HG03460 (cell line): ENCODE data around the gene RDX.
"Not testable (repeated sequence)": the region's sequence is repeated elsewhere in the genome, so short reads cannot be mapped to it uniquely, and the experiment has no call there.

Source experiments
- ATAC-seq: cut with Tn5 transposase; IDR thresholded peaks from one replicate; pipeline ENCODE4 v1.9.1; 2021; ENCODE audit not compliant: unreplicated experiment

Gene RDX

DNA sequence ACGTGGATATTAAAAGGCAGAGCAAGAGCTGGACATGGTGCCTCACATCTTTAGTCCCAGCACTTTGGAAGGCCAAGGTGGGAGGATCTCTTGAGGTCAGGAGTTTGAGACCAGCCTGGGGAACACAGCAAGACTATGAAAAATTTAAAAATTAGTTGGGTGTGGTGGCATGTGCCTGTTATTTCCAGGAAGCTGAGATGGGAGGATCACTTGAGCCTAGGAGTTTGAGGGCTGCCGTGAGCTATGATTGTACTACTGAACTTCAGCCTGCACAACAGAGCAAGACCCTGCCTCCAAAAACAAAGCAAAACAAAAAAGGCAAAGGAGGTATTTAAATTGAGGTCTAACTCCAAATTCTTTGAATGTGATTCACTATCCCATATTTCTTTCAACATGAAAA, 23.5 kb downstream of the RDX start:
- ATAC-seq, result no peak

DNA sequence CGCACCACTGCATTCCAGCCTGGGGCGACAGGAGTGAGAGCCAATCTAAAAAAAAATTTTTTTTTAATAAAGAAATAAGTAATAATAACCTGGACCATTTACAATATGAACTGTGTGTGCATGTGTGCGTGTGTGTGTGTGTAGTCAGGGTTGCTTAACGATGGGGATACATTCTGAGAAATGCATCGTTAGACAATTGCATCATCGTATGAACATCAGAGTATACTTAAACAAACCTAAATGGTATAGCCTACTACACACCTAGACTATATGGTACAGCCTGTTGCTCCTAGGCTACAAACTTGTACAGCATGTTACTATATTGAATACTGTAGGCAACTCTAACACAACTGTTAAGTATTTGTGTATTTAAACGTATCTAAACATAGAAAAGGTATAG, 26.4 kb downstream of the RDX start:
- no peak for ATAC-seq

DNA sequence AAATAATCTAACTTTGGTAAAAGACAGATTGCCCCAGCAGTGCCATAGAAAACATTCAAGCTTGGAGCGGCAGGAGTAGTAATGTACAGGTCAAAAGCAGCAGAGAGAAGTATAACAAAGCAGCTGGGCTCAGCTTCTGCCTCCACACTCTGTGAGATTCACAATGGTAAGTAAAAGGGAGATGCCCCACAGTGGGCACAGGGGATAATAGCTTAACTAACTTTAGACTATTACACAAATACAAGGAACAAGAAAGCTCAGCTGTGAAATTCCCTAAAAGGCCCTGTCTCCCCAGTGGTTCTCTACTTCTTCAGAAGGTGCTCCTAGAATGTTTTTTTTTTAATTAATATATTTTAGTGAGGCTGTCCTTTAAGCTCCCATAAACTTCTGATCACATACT, 28.0 kb downstream of the RDX start:
- ATAC-seq, result no peak

DNA sequence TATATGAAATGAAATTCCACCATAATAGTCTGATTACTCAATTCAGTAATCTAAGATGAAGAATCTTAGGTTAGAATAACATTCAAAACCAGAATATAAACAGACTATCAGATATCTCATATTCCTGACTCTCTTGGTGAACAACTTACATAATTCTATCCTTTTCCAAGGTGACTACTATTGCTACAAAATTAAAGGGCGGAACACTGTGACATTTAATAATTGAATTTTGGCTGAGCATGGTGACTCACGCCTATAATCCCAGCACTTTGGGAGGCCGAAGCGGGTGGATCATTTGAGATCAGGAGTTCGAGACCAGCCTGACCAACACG, 34.4 kb downstream of the RDX start:
- no peak for ATAC-seq

DNA sequence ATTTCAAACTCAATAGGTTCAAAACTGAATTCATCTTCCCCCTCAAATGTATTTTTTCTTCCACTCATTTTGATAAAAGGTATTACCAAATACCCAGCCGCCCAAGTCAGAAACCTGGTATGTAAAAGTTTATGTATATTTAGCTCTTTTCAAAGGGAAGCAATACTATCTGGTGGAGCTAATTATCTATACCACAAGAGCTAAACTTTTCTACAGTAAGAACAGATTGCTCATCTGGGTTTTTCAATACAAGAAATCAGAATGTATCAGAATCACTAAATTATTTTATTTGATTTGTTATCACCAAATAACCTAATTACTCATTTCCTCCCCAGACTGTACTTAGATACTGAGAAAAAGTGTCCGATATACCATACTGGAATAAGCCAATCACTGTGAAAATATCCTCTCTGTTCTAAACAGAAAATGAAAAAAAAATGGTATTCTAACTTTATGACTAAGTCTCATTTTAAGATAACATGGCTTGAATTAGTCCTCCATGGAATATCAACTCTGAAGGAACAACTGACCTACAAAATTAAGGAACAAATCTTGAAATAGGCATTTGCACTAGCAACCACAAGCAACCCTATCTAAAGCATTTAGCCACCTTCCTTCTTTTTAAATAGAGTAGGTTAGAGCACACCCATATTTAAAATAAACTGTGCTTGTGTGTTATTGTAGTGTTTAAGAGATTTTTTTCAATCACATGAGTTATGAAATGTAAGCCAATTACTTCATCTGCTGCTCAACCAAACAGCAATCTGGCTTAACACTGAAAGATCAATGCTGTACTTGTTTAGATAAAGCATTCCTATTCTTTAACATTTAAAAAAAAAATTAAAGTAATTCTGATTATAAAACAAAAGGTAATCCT, 35.0 kb downstream of the RDX start:
- no peak for ATAC-seq

DNA sequence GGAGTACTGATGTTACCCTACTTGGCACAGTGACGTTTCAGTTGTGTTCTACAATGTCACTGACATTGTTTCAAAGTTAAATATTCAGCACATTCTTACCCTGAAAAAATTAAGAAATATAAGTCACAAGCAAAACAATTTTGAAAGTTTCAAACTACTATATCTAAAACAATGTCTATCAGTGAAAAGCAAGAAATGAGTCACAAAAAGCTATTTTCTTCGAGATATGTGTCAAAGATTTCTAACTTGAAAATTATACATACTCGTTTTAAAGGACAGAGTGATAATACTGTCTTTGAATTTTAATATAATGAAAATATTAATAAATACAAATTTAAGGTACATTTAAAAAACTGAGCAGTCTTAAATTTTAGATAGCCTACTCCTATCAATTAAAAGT, 42.9 kb downstream of the RDX start:
- ATAC-seq, result no peak

DNA sequence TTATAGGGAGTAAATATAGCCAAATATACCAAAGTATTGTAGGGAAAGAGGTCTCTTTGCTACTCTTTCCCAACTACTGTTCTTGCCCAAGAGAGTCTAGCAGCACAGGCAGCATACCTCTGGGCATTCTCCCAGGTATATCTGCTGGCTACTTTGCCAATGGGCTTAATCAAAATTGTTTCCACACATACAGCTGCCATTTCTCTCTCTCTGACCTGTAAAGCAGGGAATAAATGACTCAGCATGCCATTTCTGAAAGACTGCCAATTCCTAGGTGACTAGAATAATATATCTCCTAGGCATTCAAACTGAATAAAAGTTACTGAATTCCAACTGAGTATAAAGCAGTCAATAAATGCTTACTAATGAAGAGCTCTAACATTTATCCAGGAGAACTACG, 44.6 kb downstream of the RDX start:
- no peak for ATAC-seq

DNA sequence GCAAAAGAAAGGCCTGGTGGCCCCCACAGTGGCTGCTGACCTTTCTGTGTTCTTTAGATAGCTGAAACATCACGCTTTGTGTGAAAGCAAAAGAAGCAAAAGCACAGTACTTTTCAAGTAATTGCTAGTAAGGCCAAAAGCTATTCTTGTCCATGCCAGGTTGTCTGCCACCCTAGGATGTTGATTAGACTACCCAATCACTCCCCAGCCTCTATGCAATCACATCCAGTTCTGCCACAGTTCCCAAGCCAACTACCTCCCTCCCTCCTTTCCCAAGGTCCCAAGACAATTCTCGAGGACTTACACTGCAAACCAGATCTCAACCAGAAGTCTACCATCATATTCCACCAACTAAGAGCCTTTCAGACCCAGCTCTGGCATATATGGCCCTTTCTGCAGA, 46.2 kb downstream of the RDX start:
- ATAC-seq, result no peak

DNA sequence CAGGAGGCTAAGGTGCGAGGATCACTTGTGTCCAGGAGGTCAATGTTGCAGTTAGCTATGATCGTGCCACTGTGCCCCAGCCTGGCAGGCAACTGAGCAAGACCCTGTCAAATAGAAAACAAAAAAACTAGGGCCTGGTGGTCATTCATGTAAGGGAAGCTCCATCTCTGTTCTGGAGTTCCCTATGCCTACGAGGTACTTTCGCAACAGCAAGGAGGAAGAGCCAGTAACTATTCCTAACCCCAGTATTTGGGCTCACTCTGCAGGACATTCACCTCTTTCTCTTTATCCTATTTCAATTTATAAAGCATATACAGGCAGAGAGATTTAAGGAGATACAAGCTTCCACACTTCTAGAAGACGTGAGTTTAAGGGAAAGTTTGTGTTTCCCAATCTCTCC, 46.6 kb downstream of the RDX start:
- ATAC-seq, result no peak

DNA sequence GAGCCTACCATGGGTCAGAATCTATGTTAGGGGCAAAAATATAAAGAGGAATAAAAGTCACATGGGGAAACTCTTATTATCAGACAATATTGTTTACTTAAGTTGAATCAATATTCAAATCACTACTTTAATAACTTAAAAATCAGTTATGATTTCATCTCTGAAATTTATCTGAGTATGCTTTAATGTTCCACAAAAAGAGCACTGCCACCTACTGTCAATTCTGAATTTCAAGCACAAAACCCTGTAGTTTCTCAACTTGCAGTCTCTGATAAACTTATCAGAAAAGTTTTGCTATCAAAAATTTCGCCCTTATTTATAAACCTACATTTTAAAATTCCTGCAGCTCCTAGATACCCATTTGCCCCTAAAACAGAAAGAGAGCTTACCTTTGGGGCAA, 47.3 kb downstream of the RDX start:
- no peak for ATAC-seq

DNA sequence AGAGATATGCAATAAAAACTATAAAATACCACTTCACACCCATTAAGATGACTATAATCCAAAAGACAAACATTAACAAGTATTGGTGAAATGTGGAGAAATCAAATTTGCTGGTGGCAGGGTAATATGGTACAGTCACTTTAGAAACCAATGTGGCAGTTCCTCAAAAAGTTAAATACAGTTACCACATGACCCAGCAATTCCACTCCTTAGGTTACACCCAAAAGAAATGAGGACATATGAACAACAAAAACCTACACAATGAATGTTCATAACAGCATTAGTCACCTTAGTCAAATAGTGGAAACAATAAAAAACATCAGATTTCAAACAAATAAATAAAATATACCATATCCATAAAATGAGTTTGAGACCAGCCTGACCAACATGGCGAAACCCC, 52.6 kb downstream of the RDX start:
- no peak for ATAC-seq

DNA sequence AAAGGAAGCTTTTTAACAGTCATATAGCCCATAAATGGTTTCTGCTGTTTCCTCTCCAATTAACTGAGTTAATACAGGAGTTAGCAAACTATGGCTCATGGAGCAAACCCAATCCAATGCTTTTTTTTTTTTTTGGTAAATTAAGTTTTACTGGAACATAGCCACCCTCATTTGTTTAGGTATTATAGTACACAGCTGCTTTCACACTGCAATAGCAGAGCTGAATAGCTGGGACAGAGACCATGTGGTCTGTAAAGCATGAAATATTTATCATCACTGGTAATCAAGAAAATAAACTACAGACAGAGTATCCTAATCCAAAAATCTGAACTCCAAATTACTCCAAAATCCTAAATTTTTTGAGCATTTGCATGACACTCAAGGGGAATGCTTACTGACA, 53.7 kb downstream of the RDX start:
- no peak for ATAC-seq

DNA sequence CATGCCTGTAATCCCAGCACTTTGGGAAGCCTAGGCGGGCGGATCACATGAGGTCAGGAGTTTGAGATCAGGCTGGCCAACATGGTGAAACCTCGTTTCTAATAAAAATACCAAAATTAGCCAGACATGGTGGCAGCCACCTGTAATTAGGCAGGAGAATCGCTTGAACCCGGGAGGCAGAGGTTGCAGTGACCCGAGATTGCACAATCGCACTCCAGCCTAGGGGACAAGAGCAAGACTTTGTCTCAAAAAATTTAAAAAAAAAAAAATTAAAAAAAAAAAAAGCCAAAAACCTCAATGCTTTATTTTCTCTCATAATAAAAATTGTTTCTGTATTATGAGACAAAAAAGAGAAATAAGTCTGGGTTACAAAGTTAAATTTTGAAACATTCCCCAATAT, 54.2 kb downstream of the RDX start:
- ATAC-seq, result no peak

DNA sequence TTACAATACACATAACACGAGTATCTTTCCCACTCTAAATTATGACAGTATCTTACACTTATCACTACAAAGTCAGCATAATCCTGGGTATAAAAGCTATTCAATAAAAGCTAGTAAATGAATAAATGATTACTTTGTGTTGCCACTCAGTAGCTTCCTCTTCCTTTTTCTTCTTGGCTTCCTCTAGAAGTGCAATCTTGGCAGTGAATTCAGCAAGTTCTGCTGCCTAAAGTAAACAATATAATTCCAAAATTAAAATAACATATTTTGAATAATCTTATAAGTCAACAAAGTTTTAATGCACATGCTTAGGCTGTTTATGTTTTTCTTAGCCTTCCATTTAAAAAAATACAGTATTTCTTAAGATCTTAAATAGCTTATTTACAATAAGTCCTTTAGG, 60.4 kb downstream of the RDX start:
- no peak for ATAC-seq

DNA sequence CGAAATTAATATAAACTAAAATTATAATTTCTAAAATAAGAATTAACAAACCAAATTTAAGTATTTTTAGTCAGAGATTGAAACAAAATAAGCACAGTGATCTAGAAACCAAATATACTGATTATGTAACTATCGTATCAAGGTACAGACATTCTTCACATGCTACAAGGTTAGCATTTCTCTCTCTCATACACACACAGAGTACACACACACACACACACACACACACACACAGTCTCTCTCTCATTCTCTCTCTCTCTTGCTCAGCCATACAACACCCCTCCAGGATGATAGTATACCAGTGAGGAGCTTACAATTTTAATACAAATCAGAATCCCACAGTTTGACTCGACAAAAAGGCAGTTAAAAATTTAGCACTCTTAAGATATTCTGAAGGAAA, 66.0 kb downstream of the RDX start:
- ATAC-seq, result no peak

DNA sequence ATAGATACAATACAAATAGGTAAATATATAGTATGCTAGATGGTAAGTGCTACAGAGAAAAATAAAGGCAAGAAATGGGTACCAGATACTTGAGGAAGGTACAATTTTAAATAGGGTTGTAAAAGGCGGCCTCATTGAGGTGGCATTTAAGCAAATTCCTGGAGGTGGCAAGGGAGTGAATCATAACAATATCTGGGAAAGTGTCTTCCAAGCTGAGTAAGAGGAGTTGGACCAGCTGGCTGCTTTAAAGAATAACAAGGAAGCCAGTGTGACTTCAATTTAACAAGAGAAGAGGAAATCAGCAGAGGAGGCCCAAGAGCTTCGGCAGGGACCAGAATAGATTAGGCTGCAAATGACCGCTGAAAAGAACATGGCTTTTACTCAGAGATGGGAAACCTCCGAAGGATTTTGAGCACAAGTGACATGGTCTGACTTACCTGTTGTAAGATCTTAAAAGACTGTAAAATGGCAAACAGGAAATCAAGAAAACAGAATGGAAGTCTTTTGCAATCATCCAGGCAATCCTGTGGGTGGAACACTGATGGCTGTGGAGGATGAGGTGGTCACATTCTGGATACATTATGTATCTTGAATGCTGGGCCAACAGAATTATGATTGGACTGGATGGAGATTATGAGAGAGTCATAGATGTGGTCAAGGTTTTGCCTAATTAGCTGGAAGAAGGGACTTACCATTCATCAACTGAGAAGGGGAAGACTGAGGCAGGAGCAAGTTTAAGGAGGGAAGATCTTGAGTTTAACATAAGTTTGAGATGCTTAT, 77.2 kb downstream of the RDX start:
- ATAC-seq, result no peak

DNA sequence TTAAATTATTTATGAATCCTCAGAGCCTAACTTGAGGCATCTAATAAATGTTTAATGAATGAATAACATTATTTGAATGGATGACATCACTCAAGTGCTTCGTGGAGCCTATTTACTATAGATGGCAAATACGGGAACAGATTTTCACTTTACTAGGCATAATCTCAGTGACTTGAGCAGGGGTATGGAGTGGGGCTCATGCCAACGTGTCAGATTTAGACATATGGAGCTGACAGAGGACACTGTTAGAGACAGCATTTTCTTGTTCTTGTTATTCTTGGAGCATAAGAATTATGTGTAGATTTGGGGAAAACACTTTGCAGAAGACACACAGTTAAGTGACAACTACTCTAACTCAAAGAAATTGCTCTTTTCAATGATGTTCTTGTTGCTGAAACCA, 78.5 kb downstream of the RDX start:
- no peak for ATAC-seq

DNA sequence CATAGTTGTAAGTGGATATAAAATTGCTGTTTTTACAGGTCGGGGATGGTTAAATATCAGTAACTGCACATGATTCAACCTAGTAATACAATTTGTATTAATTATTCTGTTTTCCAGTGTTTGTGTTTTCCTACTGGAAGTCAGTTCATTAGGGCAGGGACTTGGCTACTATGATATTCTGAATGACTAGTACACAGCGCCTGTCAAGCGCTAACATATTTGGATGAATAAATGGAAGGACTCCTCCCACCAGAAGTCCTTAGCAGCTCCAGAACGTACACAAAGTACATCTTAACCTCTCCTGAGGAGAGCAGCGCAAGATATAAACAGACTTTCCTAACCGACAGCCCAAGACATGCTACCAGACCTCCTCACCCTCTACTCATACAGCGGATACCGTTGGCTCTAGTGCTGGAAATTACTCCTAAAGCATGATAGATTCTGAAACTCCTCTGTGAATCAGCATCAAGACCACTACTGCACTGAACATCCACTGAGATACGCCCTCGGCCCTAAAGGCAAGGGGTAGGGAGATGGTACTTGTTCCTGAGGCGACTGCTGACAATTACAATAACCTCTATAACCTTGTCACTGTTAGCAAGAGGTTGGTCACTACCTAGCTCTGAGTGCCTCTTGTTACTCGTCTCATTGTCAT, 79.1 kb downstream of the RDX start:
- ATAC-seq, result no peak

DNA sequence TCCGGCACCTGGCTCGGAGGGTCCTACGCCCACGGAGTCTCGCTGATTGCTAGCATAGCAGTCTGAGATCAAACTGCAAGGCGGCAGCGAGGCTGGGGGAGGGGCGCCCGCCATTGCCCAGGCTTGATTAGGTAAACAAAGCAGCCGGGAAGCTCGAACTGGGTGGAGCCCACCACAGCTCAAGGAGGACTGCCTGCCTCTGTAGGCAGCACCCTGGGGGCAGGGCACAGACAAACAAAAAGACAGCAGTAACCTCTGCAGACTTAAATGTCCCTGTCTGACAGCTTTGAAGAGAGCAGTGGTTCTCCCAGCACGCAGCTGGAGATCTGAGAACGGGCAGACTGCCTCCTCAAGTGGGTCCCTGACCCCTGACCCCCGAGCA, 87.1 kb downstream of the RDX start:
- not testable (repeated sequence) for ATAC-seq

DNA sequence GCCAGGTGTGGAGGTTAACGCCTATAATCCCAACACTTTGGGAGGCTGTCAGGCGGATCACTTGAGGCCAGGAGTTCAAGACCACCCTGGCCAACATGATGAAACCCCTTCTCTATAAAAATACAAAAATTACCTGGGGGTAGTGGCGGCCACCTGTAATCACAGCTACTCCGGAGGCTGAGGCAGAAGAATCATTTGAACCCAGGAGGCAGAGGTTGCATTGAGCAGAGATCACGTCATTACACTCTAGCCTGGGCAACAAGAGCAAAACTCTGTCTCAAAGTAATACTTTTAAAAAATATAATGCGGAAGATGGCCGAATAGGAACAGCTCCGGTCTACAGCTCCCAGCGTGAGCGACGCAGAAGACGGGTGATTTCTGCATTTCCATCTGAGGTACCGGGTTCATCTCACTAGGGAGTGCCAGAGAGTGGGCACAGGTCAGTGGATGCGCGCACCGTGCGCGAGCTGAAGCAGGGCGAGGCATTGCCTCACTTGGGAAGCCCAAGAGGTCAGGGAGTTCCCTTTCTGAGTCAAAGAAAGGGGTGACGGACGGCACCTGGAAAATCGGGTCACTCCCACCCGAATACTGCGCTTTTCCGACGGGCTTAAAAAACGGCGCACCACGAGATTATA, 87.6 kb downstream of the RDX start:
- not testable (repeated sequence) for ATAC-seq

DNA sequence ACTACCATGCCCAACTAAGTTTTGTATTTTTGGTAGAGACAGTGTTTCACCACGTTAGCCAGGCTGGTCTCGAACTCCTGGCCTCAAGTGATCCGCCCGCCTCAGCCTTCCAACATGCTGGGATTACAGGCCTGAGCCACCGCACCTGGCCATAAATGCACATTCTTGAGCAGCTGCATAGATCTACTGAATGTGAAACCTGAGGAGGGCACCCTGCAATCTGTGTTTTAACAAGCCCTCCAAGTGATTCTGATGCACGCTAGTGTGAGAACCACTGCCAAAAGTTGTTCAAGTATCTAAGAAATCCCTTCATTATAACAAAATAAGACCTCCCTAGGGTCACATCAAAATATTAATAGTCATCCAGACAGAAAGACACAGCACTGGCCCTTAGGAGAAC, 89.3 kb downstream of the RDX start:
- ATAC-seq, result no peak

DNA sequence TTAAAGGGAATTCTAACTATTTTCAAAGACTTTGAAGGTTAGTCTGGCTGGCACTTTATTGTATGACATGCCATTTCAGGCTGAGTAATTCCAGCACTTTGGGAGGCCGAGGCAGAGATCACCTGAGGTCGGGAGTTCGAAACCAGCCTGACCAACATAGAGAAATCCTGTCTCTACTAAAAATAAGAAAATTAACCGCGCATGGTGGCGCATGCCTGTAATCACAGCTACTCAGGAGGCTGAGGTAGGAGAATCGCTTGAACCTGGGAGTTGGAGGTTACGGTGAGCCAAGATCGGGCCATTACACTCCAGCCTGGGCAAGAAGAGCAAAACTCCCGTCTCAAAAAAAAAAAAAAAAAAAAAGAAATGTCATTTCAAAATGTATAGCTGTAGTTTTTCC, 95.6 kb downstream of the RDX start:
- no peak for ATAC-seq
